HepG2 (cell line): Measurements from ENCODE around the gene NAE1. TPM values are rescaled to one million over a fixed set of nuclear protein-coding genes. Genes with fewer than 3 reads are reported as not detected.

ENCODE experiments used
- CREM ChIP-seq, 2 experiments: sonication (generic) in 1 of 2; formaldehyde crosslinking in 1 of 2; IDR thresholded peaks; 2 replicates each; pipeline versions ENCODE4 v1.4.0 to v1.6.1; 2016 to 2020; ENCODE audit warnings: antibody characterized with exemption in 1 of 2, mild to moderate bottlenecking in 1 of 2, missing genetic modification reagents in 1 of 2
- FUBP1 ChIP-seq: sonication (generic); formaldehyde crosslinking; IDR thresholded peaks from 2 replicates; pipeline ENCODE4 v1.5.1; 2020; ENCODE audit warnings: missing genetic modification reagents, mild to moderate bottlenecking, borderline replicate concordance
- JUND ChIP-seq: sonication (generic); formaldehyde crosslinking; IDR thresholded peaks from 2 replicates; pipeline ENCODE4 v1.8.0; 2022; ENCODE audit warnings: mild to moderate bottlenecking, missing genetic modification reagents
- KMT2A ChIP-seq: sonication (generic); formaldehyde crosslinking; IDR thresholded peaks from 2 replicates; pipeline ENCODE4 v1.4.0; 2020; ENCODE audit warnings: missing genetic modification reagents
- MXD3 ChIP-seq: IDR thresholded peaks from 2 replicates; pipeline ENCODE4 v1.6.1; 2016; ENCODE audit warnings: mild to moderate bottlenecking, missing biosample characterization, missing genetic modification reagents
- MXD4 ChIP-seq: IDR thresholded peaks from 2 replicates; pipeline ENCODE4 v1.6.1; 2016; ENCODE audit warnings: mild to moderate bottlenecking, missing biosample characterization, missing genetic modification reagents
- PLSCR1 ChIP-seq: sonication (generic); formaldehyde crosslinking; IDR thresholded peaks from 2 replicates; pipeline ENCODE4 v1.5.0; 2020; ENCODE audit warnings: missing genetic modification reagents, mild to moderate bottlenecking, borderline replicate concordance
- STAG1 ChIP-seq: sonication (generic); formaldehyde crosslinking; IDR thresholded peaks from 2 replicates; pipeline ENCODE4 v1.4.0; 2020; ENCODE audit warnings: missing genetic modification reagents
- STAT5B ChIP-seq: sonication (generic); formaldehyde crosslinking; IDR thresholded peaks from 2 replicates; pipeline ENCODE4 v1.4.0; 2020; ENCODE audit warnings: missing genetic modification reagents
- THYN1 ChIP-seq: sonication (generic); formaldehyde crosslinking; IDR thresholded peaks from 2 replicates; pipeline ENCODE4 v1.8.1; 2023; ENCODE audit warnings: low read depth, mild to moderate bottlenecking, moderate library complexity, missing genetic modification reagents, borderline replicate concordance
- TOPORS ChIP-seq: sonication (generic); formaldehyde crosslinking; IDR thresholded peaks from 2 replicates; pipeline ENCODE4 v1.8.0; 2023; ENCODE audit warnings: mild to moderate bottlenecking, missing genetic modification reagents
- TP53 ChIP-seq: sonication (generic); formaldehyde crosslinking; conservative IDR thresholded peaks from 2 replicates; pipeline ENCODE4 v1.4.0; 2020; ENCODE audit warnings: missing genetic modification reagents
- ZNF556 ChIP-seq: sonication (generic); formaldehyde crosslinking; IDR thresholded peaks from 2 replicates; pipeline ENCODE4 v1.4.0; 2020; ENCODE audit warnings: mild to moderate bottlenecking, missing genetic modification reagents, borderline replicate concordance
- ZNF772 ChIP-seq: sonication (generic); formaldehyde crosslinking; IDR thresholded peaks from 2 replicates; pipeline ENCODE4 v1.5.0; 2020; ENCODE audit warnings: mild to moderate bottlenecking, missing genetic modification reagents
- ZNF879 ChIP-seq: sonication (generic); formaldehyde crosslinking; IDR thresholded peaks from 2 replicates; pipeline ENCODE4 v1.8.1; 2023; ENCODE audit warnings: missing genetic modification reagents
- polyA plus RNA-seq, 8 experiments: library from polyadenylated mRNA; depleted of rRNA in 3 of 8; stranded (reverse) in 7 of 8; unstranded in 1 of 8; fragments of >200 nt; fragmentation: Illumina TruSeq in 4 of 8; extraction: Trizol in 4 of 8; gene quantifications; 2 replicates each; pipeline versions ENCODE4 v1.2.1 to v1.2.3, GENCODE V29; 2011 to 2016; ENCODE audit warnings: low read depth in 4 of 8, missing spikeins in 1 of 8, mixed read lengths in 1 of 8; ENCODE audit not compliant: insufficient read depth in 1 of 8
- total RNA-seq, 5 experiments: library from RNA; depleted of rRNA; stranded (reverse); fragments of >200 nt; fragmentation: Illumina TruSeq; extraction: Trizol; gene quantifications; 2 replicates each; pipeline ENCODE4 v1.2.3, GENCODE V29; 2016; ENCODE audit warnings: low read depth in 1 of 5
- TF ChIP-seq, protein P1 (sequence below): sonication (generic); formaldehyde crosslinking; IDR thresholded peaks from one replicate; pipeline ENCODE4 v1.5.1; 2020; ENCODE audit warnings: mild to moderate bottlenecking, missing genetic modification reagents; ENCODE audit errors: not compliant biosample characterization
- TF ChIP-seq, protein P2 (sequence below): sonication (generic); formaldehyde crosslinking; IDR thresholded peaks from 2 replicates; pipeline ENCODE4 v1.4.0; 2020; ENCODE audit warnings: mild to moderate bottlenecking, missing genetic modification reagents

Gene NAE1
- total and polyA plus RNA-seq, 2 of the 13 experiments (the other 11 are each of a cell fraction or from before 2014, with no cell fraction given): 95.7 to 206 TPM

- TF ChIP-seq, protein P1, sequence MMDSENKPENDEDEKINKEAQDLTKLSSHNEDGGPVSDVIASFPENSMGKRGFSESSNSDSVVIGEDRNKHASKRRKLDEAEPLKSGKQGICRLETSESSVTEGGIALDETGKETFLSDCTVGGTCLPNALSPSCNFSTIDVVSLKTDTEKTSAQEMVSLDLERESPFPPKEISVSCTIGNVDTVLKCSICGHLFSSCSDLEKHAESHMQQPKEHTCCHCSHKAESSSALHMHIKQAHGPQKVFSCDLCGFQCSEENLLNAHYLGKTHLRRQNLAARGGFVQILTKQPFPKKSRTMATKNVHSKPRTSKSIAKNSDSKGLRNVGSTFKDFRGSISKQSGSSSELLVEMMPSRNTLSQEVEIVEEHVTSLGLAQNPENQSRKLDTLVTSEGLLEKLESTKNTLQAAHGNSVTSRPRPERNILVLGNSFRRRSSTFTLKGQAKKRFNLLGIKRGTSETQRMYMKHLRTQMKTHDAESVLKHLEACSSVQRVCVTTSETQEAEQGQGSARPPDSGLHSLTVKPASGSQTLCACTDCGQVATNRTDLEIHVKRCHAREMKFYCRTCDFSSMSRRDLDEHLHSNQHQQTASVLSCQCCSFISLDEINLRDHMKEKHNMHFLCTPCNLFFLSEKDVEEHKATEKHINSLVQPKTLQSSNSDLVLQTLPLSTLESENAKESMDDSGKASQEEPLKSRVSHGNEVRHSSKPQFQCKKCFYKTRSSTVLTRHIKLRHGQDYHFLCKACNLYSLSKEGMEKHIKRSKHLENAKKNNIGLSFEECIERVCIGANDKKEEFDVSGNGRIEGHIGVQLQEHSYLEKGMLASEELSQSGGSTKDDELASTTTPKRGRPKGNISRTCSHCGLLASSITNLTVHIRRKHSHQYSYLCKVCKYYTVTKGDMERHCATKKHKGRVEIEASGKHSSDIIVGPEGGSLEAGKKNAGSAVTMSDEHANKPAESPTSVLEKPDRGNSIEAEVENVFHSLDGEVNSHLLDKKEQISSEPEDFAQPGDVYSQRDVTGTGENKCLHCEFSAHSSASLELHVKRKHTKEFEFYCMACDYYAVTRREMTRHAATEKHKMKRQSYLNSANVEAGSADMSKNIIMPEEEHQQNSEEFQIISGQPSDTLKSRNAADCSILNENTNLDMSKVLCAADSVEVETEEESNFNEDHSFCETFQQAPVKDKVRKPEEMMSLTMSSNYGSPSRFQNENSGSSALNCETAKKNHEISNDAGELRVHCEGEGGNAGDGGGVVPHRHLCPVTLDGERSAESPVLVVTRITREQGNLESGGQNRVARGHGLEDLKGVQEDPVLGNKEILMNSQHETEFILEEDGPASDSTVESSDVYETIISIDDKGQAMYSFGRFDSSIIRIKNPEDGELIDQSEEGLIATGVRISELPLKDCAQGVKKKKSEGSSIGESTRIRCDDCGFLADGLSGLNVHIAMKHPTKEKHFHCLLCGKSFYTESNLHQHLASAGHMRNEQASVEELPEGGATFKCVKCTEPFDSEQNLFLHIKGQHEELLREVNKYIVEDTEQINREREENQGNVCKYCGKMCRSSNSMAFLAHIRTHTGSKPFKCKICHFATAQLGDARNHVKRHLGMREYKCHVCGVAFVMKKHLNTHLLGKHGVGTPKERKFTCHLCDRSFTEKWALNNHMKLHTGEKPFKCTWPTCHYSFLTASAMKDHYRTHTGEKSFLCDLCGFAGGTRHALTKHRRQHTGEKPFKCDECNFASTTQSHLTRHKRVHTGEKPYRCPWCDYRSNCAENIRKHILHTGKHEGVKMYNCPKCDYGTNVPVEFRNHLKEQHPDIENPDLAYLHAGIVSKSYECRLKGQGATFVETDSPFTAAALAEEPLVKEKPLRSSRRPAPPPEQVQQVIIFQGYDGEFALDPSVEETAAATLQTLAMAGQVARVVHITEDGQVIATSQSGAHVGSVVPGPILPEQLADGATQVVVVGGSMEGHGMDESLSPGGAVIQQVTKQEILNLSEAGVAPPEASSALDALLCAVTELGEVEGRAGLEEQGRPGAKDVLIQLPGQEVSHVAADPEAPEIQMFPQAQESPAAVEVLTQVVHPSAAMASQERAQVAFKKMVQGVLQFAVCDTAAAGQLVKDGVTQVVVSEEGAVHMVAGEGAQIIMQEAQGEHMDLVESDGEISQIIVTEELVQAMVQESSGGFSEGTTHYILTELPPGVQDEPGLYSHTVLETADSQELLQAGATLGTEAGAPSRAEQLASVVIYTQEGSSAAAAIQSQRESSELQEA (CRISPR knock-in tag): peak; percentile 87
- TF ChIP-seq, protein P2, sequence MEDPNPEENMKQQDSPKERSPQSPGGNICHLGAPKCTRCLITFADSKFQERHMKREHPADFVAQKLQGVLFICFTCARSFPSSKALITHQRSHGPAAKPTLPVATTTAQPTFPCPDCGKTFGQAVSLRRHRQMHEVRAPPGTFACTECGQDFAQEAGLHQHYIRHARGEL: 0 out of 2 replicates have a peak, but pooled peaks have one; percentile 37
- TF ChIP-seq KMT2A (peak; percentile 68; the same call in 1 of the 2 replicates), ZNF772 (CRISPR knock-in tag) (peak; percentile 99), MXD4 (CRISPR knock-in tag) (0 out of 2 replicates have a peak, but pooled peaks have one; percentile 44), PLSCR1 (CRISPR knock-in tag) (no peak), THYN1 (CRISPR knock-in tag) (0 out of 2 replicates have a peak, but pooled peaks have one; percentile 54), STAG1 (CRISPR knock-in tag) (peak; percentile 68), TP53 (CRISPR knock-in tag) (no peak), STAT5B (CRISPR knock-in tag) (no peak), CREM (IDR thresholded peaks at IDR 0.05) (peak; percentile 38; the same call in 1 of the 2 replicates), CREM (CRISPR knock-in tag; IDR thresholded peaks at IDR 0.05) (no peak), MXD3 (CRISPR knock-in tag) (peak; percentile 63; the same call in 1 of the 2 replicates), TOPORS (CRISPR knock-in tag) (0 out of 2 replicates have a peak, but pooled peaks have one; percentile 71), JUND (CRISPR knock-in tag) (no peak), ZNF879 (CRISPR knock-in tag) (no peak), ZNF556 (CRISPR knock-in tag) (peak; percentile 74; the same call in 1 of the 2 replicates), FUBP1 (no peak)
Measured at GRCh38 chr16:66872943-66873684, 42.3 kb upstream of the NAE1 start (continued).
